HEK293 (cell line): Measurements from ENCODE around the gene RPS27A.
A peak's percentile ranks its signal among the peaks of the same experiment; 100 is the strongest.

Experiments
- BCL11B ChIP-seq: fragments of 450-650 bp; formaldehyde crosslinking; IDR thresholded peaks from 2 replicates; pipeline ENCODE4 v1.5.1; 2016; ENCODE audit warnings: low read depth, missing biosample characterization, missing genetic modification characterization
- GLIS1 ChIP-seq: fragments of 450-650 bp; formaldehyde crosslinking; IDR thresholded peaks from 2 replicates; pipeline ENCODE4 v1.5.1; 2016; ENCODE audit warnings: missing biosample characterization, missing genetic modification characterization
- HOXA7 ChIP-seq: sonication (generic); formaldehyde crosslinking; IDR thresholded peaks from 2 replicates; pipeline ENCODE4 v1.8.1; 2022; ENCODE audit warnings: missing genetic modification reagents, borderline replicate concordance
- HOXC10 ChIP-seq: sonication (generic); formaldehyde crosslinking; IDR thresholded peaks from 2 replicates; pipeline ENCODE4 v1.8.1; 2023; ENCODE audit warnings: mild to moderate bottlenecking, missing genetic modification reagents
- KLF7 ChIP-seq: fragments of 450-650 bp; formaldehyde crosslinking; IDR thresholded peaks from 2 replicates; pipeline ENCODE4 v1.5.1; 2016; ENCODE audit warnings: missing biosample characterization, missing genetic modification characterization, borderline replicate concordance
- KLF9 ChIP-seq: fragments of 450-650 bp; formaldehyde crosslinking; IDR thresholded peaks from 2 replicates; pipeline ENCODE4 v1.5.1; 2016; ENCODE audit warnings: missing biosample characterization, missing genetic modification characterization, low read depth
- RBAK ChIP-seq: fragments of 450-650 bp; formaldehyde crosslinking; IDR thresholded peaks from 2 replicates; pipeline ENCODE4 v1.5.1; 2016; ENCODE audit warnings: missing biosample characterization, missing genetic modification characterization
- SP2 ChIP-seq: fragments of 450-650 bp; formaldehyde crosslinking; IDR thresholded peaks from 2 replicates; pipeline ENCODE4 v1.5.1; 2016; ENCODE audit warnings: missing biosample characterization, missing genetic modification characterization
- SP7 ChIP-seq: fragments of 450-650 bp; formaldehyde crosslinking; IDR thresholded peaks from 2 replicates; pipeline ENCODE4 v1.5.1; 2016; ENCODE audit warnings: missing biosample characterization, missing genetic modification characterization
- ZBTB21 ChIP-seq: fragments of 450-650 bp; formaldehyde crosslinking; IDR thresholded peaks from 2 replicates; pipeline ENCODE4 v1.5.1; 2017; ENCODE audit warnings: missing biosample characterization, missing genetic modification characterization
- ZBTB48 ChIP-seq: fragments of 450-650 bp; formaldehyde crosslinking; IDR thresholded peaks from 2 replicates; pipeline ENCODE4 v1.5.1; 2016; ENCODE audit warnings: missing biosample characterization, missing genetic modification characterization
- ZFHX2 ChIP-seq: fragments of 450-650 bp; formaldehyde crosslinking; conservative IDR thresholded peaks from 2 replicates; pipeline ENCODE4 v1.5.1; 2016; ENCODE audit warnings: missing biosample characterization, missing genetic modification characterization
- ZNF10 ChIP-seq: fragments of 450-650 bp; formaldehyde crosslinking; IDR thresholded peaks from 2 replicates; pipeline ENCODE4 v1.5.1; 2017; ENCODE audit warnings: missing biosample characterization, missing genetic modification characterization
- ZNF155 ChIP-seq: fragments of 450-650 bp; formaldehyde crosslinking; IDR thresholded peaks from 2 replicates; pipeline ENCODE4 v1.5.1; 2016; ENCODE audit warnings: missing biosample characterization, missing genetic modification characterization
- ZNF2 ChIP-seq: fragments of 450-650 bp; formaldehyde crosslinking; IDR thresholded peaks from 2 replicates; pipeline ENCODE4 v1.5.1; 2016; ENCODE audit warnings: missing biosample characterization, missing genetic modification characterization
- ZNF211 ChIP-seq: fragments of 450-650 bp; formaldehyde crosslinking; IDR thresholded peaks from 2 replicates; pipeline ENCODE4 v1.5.1; 2016; ENCODE audit warnings: low read depth, missing biosample characterization, missing genetic modification characterization
- ZNF26 ChIP-seq: fragments of 450-650 bp; formaldehyde crosslinking; IDR thresholded peaks from 2 replicates; pipeline ENCODE4 v1.5.1; 2016; ENCODE audit warnings: missing biosample characterization, missing genetic modification characterization
- ZNF335 ChIP-seq: fragments of 450-650 bp; formaldehyde crosslinking; conservative IDR thresholded peaks from 2 replicates; pipeline ENCODE4 v1.5.1; 2016; ENCODE audit warnings: missing biosample characterization, missing genetic modification characterization
- ZNF560 ChIP-seq: fragments of 450-650 bp; formaldehyde crosslinking; IDR thresholded peaks from 2 replicates; pipeline ENCODE4 v1.5.1; 2017; ENCODE audit warnings: missing biosample characterization, missing genetic modification characterization, borderline replicate concordance
- ZNF600 ChIP-seq: fragments of 450-650 bp; formaldehyde crosslinking; IDR thresholded peaks from 2 replicates; pipeline ENCODE4 v1.5.1; 2016; ENCODE audit warnings: missing biosample characterization, missing genetic modification characterization
- ZNF621 ChIP-seq: fragments of 450-650 bp; formaldehyde crosslinking; IDR thresholded peaks from 2 replicates; pipeline ENCODE4 v1.5.1; 2017; ENCODE audit warnings: missing biosample characterization, missing genetic modification characterization
- ZSCAN18 ChIP-seq: fragments of 450-650 bp; formaldehyde crosslinking; IDR thresholded peaks from 2 replicates; pipeline ENCODE4 v1.5.1; 2016; ENCODE audit warnings: missing biosample characterization, missing genetic modification characterization
- TF ChIP-seq, protein P1 (sequence below): fragments of 450-650 bp; formaldehyde crosslinking; IDR thresholded peaks from 2 replicates; pipeline ENCODE4 v1.5.1; 2016; ENCODE audit warnings: missing biosample characterization, missing genetic modification characterization
- TF ChIP-seq, protein P2 (sequence below): fragments of 450-650 bp; formaldehyde crosslinking; IDR thresholded peaks from 2 replicates; pipeline ENCODE4 v1.5.1; 2017; ENCODE audit warnings: missing biosample characterization, missing genetic modification characterization
- TF ChIP-seq, protein P3 (sequence below): fragments of 450-650 bp; IDR thresholded peaks from 2 replicates; pipeline ENCODE4 v1.5.1; 2018; ENCODE audit warnings: missing biosample characterization, mild to moderate bottlenecking, missing genetic modification characterization
- TF ChIP-seq, protein P4 (sequence below): fragments of 450-650 bp; formaldehyde crosslinking; IDR thresholded peaks from 2 replicates; pipeline ENCODE4 v1.5.1; 2016; ENCODE audit warnings: missing biosample characterization, missing genetic modification characterization
- TF ChIP-seq, protein P5 (sequence below): fragments of 450-650 bp; formaldehyde crosslinking; IDR thresholded peaks from 2 replicates; pipeline ENCODE4 v1.5.1; 2016; ENCODE audit warnings: missing biosample characterization, missing genetic modification characterization
- TF ChIP-seq, protein P6 (sequence below): fragments of 450-650 bp; formaldehyde crosslinking; IDR thresholded peaks from 2 replicates; pipeline ENCODE4; 2016; ENCODE audit warnings: missing biosample characterization, missing genetic modification characterization

Gene RPS27A

DNA sequence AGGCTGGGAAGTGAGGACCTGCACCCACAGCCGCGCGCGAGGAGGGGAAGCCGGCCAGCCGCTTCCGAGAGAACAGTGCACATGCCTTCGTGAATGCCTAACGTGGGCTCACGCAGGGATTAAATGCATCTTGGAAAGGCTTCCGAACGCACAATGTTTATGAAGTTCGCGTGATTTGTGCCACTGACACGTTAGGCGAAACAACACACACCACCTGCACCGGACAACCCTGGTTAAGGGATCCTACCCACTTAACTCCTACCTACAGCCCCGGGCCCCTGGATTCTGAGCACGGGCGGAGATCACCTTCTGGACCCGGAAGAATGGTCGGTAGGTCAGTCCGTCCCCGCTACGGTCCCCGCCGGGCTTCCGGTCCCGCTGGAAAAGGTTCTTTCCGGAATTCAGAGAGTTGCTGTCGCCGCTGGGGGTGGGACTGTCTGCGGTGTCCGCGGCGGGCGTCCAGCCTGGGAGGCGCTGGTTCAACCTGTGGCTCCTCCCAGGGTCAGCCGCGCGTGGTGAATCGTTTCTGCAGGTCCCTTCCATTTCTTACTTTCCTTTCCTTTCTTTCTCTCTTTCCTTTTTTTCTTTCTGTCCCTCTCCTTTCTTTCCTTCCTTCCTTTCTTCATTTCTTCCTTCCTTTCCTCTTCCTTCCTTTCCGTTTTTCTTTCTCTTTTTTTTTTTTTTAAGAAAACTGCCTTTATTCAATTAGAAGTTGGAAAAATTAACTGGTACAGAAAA lies 36.6 kb downstream of the RPS27A start, which contains the start of gene MTIF2 (continued):
- TF ChIP-seq, protein P1, sequence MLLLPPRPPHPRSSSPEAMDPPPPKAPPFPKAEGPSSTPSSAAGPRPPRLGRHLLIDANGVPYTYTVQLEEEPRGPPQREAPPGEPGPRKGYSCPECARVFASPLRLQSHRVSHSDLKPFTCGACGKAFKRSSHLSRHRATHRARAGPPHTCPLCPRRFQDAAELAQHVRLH (tag by site-specific recombination): peak; percentile 99
- TF ChIP-seq SP2 (tag by site-specific recombination) (peak; percentile 77), ZNF155 (no peak), KLF9 (peak; percentile 47), ZNF621 (tag by site-specific recombination) (no peak), GLIS1 (tag by site-specific recombination) (peak; percentile 94), ZSCAN18 (tag by site-specific recombination) (no peak; the same call in 1 of the 2 replicates), ZFHX2 (peak; percentile 43; the same call in 1 of the 2 replicates), ZNF2 (peak; percentile 76), HOXA7 (CRISPR knock-in tag) (no peak), SP7 (tag by site-specific recombination) (peak; percentile 85), ZNF26 (tag by site-specific recombination) (no peak), HOXC10 (CRISPR knock-in tag) (no peak), KLF7 (tag by site-specific recombination) (peak; percentile 62; the same call in 1 of the 2 replicates), ZBTB48 (peak; percentile 98), ZBTB21 (tag by site-specific recombination) (0 out of 2 replicates have a peak, but pooled peaks have one; percentile 32), ZNF600 (peak; percentile 71), BCL11B (peak; percentile 44; the same call in 1 of the 2 replicates), RBAK (tag by site-specific recombination) (no peak), ZNF211 (no peak), ZNF560 (no peak), ZNF10 (tag by site-specific recombination) (0 out of 2 replicates have a peak, but pooled peaks have one; percentile 12), ZNF335 (tag by site-specific recombination) (peak; percentile 87)
- TF ChIP-seq, protein P2, sequence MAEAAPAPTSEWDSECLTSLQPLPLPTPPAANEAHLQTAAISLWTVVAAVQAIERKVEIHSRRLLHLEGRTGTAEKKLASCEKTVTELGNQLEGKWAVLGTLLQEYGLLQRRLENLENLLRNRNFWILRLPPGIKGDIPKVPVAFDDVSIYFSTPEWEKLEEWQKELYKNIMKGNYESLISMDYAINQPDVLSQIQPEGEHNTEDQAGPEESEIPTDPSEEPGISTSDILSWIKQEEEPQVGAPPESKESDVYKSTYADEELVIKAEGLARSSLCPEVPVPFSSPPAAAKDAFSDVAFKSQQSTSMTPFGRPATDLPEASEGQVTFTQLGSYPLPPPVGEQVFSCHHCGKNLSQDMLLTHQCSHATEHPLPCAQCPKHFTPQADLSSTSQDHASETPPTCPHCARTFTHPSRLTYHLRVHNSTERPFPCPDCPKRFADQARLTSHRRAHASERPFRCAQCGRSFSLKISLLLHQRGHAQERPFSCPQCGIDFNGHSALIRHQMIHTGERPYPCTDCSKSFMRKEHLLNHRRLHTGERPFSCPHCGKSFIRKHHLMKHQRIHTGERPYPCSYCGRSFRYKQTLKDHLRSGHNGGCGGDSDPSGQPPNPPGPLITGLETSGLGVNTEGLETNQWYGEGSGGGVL (tag by site-specific recombination): no peak
- TF ChIP-seq, protein P3, sequence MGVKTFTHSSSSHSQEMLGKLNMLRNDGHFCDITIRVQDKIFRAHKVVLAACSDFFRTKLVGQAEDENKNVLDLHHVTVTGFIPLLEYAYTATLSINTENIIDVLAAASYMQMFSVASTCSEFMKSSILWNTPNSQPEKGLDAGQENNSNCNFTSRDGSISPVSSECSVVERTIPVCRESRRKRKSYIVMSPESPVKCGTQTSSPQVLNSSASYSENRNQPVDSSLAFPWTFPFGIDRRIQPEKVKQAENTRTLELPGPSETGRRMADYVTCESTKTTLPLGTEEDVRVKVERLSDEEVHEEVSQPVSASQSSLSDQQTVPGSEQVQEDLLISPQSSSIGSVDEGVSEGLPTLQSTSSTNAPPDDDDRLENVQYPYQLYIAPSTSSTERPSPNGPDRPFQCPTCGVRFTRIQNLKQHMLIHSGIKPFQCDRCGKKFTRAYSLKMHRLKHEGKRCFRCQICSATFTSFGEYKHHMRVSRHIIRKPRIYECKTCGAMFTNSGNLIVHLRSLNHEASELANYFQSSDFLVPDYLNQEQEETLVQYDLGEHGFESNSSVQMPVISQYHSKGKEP (tag by site-specific recombination): peak; percentile 60; the same call in 1 of the 2 replicates
- TF ChIP-seq, protein P4, sequence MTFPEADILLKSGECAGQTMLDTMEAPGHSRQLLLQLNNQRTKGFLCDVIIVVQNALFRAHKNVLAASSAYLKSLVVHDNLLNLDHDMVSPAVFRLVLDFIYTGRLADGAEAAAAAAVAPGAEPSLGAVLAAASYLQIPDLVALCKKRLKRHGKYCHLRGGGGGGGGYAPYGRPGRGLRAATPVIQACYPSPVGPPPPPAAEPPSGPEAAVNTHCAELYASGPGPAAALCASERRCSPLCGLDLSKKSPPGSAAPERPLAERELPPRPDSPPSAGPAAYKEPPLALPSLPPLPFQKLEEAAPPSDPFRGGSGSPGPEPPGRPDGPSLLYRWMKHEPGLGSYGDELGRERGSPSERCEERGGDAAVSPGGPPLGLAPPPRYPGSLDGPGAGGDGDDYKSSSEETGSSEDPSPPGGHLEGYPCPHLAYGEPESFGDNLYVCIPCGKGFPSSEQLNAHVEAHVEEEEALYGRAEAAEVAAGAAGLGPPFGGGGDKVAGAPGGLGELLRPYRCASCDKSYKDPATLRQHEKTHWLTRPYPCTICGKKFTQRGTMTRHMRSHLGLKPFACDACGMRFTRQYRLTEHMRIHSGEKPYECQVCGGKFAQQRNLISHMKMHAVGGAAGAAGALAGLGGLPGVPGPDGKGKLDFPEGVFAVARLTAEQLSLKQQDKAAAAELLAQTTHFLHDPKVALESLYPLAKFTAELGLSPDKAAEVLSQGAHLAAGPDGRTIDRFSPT (tag by site-specific recombination): no peak
- TF ChIP-seq, protein P5, sequence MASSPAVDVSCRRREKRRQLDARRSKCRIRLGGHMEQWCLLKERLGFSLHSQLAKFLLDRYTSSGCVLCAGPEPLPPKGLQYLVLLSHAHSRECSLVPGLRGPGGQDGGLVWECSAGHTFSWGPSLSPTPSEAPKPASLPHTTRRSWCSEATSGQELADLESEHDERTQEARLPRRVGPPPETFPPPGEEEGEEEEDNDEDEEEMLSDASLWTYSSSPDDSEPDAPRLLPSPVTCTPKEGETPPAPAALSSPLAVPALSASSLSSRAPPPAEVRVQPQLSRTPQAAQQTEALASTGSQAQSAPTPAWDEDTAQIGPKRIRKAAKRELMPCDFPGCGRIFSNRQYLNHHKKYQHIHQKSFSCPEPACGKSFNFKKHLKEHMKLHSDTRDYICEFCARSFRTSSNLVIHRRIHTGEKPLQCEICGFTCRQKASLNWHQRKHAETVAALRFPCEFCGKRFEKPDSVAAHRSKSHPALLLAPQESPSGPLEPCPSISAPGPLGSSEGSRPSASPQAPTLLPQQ (tag by site-specific recombination): peak; percentile 87
- TF ChIP-seq, protein P6, sequence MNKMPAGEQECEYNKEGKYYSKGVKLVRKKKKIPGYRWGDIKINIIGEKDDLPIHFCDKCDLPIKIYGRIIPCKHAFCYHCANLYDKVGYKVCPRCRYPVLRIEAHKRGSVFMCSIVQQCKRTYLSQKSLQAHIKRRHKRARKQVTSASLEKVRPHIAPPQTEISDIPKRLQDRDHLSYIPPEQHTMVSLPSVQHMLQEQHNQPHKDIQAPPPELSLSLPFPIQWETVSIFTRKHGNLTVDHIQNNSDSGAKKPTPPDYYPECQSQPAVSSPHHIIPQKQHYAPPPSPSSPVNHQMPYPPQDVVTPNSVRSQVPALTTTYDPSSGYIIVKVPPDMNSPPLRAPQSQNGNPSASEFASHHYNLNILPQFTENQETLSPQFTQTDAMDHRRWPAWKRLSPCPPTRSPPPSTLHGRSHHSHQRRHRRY (tag by site-specific recombination): no peak
